HG03280 (cell line): ENCODE data around the gene TANGO6.

Source experiments
- ATAC-seq: cut with Tn5 transposase; IDR thresholded peaks from one replicate; pipeline ENCODE4 v1.9.1; 2021; ENCODE audit warnings: mild to moderate bottlenecking, moderate library complexity; ENCODE audit not compliant: unreplicated experiment

Gene TANGO6

DNA sequence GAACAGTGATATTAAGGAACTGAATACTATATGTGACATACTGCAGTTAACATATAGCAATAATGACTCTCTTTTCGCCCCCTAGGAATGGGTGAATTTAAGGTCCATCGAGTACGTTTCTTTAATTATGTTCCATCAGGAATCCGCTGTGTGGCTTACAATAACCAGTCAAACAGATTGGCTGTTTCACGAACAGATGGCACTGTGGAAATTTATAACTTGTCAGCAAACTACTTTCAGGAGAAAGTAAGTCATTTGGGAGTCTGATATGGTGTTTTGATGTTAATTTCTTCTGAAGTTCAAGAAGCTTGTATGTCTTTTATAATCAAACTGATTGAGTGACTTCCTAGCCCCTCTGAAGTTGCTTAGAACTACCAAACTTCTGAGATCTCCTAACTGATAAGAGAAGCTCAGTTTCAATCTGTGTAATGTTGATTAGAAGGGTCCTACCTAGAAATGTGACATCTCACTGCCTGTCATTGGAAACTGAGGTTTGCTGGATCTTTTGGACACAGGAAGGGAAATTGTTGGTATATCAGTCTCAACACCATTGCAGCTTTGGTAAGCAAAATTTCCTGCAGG, 290.1 kb downstream of the TANGO6 start:
- ATAC-seq, result no peak
